WI38 (cell line): ENCODE measurements around the gene PAM.
"Not testable (repeated sequence)": the region's sequence is repeated elsewhere in the genome, so short reads cannot be mapped to it uniquely, and the experiment has no call there.

Source experiments
- H3K4me3 ChIP-seq: 2 replicates; pipeline ENCODE4 v1.5.1; 2011; ENCODE audit warnings: low read depth, mild to moderate bottlenecking, control low read depth, low read length
- TF ChIP-seq, protein P1 (sequence below): IDR thresholded peaks from 2 replicates; pipeline ENCODE4 v1.5.1; 2012; ENCODE audit warnings: low read depth, mild to moderate bottlenecking, control low read depth, low read length

Gene PAM

DNA sequence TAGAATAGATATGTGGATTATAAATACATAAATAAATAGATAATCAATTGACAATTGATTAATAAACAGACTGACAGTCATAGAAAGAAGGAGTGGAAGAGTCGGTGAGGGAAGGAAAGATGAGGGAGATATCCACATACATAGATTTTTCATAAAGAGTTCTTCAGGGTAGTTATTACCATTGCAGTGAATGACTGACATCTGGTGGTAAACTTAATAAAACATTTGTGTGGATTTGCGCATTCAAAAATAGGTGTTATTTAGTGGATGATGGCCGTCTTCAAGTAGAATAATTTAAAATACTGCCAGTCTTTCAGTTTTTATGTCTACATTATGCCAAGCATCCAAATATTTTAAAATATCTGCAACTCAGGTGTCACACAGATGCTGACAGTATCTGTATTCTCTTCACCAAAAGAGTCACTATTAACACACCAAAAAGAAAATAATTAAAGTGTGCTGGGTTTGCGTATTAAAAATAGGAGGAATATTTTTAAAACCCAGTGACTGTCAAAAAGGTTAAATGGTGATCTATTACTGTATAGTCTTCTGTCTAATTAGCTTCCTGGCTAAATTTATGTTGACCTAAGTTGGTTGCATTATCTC, 286.1 kb downstream of the PAM start:
- no peak overlapping the region for H3K4me3 ChIP-seq
- TF ChIP-seq, protein P1, sequence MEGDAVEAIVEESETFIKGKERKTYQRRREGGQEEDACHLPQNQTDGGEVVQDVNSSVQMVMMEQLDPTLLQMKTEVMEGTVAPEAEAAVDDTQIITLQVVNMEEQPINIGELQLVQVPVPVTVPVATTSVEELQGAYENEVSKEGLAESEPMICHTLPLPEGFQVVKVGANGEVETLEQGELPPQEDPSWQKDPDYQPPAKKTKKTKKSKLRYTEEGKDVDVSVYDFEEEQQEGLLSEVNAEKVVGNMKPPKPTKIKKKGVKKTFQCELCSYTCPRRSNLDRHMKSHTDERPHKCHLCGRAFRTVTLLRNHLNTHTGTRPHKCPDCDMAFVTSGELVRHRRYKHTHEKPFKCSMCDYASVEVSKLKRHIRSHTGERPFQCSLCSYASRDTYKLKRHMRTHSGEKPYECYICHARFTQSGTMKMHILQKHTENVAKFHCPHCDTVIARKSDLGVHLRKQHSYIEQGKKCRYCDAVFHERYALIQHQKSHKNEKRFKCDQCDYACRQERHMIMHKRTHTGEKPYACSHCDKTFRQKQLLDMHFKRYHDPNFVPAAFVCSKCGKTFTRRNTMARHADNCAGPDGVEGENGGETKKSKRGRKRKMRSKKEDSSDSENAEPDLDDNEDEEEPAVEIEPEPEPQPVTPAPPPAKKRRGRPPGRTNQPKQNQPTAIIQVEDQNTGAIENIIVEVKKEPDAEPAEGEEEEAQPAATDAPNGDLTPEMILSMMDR: no peak

DNA sequence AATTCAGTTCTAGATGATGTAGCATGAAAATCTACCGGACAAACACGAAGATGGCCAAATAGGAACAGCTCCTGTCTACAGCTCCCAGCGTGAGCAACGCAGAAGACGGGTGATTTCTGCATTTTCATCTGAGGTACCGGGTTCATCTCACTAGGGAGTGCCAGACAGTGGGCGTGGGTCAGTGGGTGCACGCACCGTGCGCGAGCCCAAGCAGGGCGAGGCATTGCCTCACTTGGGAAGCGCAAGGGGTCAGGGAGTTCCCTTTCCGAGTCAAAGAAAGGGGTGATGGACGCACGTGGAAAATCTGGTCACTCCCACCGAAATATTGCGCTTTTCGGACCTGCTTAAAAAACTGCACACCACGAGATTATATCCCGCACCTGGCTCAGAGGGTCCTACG, 291.6 kb downstream of the PAM start:
- not testable (repeated sequence) for H3K4me3 ChIP-seq

DNA sequence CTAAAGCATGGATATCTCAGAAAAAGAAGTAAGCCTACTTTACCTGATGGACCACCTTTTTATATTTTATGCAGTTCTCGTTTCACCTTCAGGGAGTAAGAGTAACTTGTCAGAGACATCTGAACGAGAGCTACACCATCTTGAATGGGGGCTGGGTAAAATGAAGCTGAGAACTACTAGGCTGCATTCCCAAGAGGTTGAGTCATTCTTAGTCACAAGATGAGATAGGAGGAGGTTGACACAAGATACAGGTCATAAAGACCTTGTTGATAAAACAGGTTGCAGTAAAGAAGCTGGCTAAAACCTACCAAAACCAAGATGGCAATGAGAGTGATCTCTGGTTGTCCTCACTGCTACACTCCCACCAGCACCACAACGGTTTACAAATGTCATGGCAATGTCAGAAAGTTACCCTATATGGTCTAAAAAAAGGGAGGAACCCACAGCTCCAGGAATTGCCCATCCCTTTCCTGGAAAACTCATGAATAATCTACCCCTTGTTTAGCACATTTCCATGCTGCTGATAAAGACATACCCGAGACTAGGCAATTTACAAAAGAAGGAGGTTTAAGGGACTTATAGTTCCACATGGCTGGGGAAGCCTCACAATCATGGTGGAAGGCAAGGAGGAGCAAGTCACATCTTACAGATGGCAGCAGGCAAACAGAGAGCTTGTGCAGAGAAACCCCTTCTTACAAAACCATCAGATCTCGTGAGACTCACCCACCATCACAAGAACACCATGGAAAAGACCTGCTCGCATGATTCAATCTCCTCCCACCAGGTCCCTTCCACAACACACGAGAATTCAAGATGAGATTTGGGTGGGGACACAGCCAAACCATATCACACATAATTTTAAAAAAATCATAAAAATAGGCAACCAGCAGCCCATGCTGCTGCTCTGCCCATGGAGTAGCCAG, 302.4 kb downstream of the PAM start:
- H3K4me3 ChIP-seq: no peak overlapping the region
- TF ChIP-seq, protein P1: no peak

DNA sequence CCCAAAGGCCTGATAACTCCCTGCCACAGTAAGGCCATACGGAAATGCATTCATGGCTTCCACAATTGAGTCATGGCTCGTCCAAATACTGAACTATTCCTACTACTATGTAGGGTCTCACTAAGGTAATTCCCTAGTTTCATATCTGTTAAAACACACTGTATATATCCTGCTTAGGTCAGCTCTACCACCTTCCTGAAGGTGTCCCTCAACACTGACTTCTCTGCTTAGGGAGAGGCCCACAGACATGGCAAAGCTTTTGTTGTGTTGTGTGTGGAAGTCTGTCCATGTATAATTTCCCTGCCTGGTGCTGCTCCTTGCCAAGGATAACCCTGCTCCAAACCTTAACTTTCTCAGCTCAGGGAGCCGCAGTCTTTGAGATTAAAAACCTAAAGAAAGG, 304.4 kb downstream of the PAM start:
- TF ChIP-seq, protein P1: no peak
- no peak overlapping the region for H3K4me3 ChIP-seq

- no peak overlapping the region for H3K4me3 ChIP-seq
- TF ChIP-seq, protein P1: no peak
These were observed 305.4 kb downstream of the PAM start for GRCh38 chr5:103060424-103060954.

DNA sequence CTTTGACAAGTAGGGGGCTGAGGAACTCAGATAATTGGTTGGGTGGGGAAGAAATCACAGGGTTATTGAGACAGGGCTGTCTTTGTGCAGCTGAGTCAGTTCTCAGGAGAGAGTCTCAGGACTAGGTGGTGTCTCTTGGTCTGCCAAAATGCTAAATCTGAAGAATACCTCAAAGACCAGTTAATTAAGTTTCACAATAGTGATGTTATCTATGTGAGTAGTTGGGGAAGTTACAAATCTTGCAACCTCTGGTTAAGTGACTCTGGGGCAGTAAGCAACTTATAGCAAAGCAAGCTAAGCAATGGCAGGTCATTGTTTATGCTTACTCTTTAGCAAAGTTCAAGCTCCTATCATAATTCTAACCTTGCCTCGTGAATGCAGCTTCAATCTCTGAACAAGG, 311.2 kb downstream of the PAM start:
- no peak overlapping the region for H3K4me3 ChIP-seq
- TF ChIP-seq, protein P1: no peak

DNA sequence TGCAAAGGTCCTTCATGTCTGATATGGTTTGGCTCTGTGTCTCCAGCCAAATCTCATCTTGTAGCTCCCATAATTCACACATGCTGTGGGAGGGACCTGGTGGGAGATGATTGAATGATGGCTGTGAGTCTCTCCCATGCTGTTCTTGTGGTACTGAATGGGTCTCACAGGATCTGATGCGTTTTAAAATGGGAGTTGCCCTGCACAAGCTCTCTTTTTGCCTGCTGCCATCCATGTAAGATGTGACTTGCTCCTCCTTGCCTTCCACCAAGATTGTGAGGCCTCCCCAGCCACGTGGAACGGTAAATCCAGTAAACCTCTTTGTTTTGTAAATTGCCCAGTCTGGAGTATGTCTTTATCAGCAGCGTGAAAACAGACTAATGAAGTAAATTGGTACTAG, 318.4 kb downstream of the PAM start:
- H3K4me3 ChIP-seq: not testable (repeated sequence)

DNA sequence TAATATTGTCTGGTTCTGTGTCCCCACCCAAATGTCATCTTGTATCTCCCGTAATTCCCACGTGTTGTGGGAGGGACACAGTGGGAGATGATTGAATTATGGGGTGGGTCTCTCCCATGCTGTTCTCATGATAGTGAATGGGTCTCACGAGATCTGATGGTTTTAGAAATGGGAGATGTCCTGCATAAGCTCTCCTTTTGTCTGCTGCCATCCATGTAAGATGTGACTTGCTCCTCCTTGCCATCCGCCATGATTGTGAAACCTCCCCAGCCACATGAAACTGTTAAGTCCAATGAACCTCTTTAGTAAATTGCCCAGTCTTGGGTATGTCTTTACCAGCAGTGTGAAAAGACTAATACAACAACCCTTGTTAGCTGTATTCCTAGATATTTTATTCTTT, 320.3 kb downstream of the PAM start:
- TF ChIP-seq, protein P1: no peak
- H3K4me3 ChIP-seq: no peak overlapping the region
